PC-9 (cell line): ENCODE measurements around the gene TRPV5. TPM values are rescaled to one million over a fixed set of nuclear protein-coding genes. Genes with fewer than 3 reads are reported as not detected.

Experiments
- BruUV-seq: library from RNA; stranded (reverse); fragments of 400-500 nt; replicated peaks from 2 replicates; lab custom pipeline; 2021; lab: Mats Ljungman, UMichigan
- CTCF ChIA-PET: fragments of 300-600 bp; sonication (Branson Sonifier 250); formaldehyde crosslinking; loops from one replicate; lab custom pipeline; 2022; ENCODE audit warnings: antibody characterized with exemption; lab: Charles Lee
- POLR2A ChIA-PET: fragments of 300-600 bp; sonication (Branson Sonifier 250); formaldehyde crosslinking; loops from one replicate; lab custom pipeline; 2022; ENCODE audit warnings: antibody characterized with exemption; ENCODE audit not compliant: unreplicated experiment; lab: Charles Lee
- DNase-seq, 2 experiments: peaks; one replicate each; pipeline versions ENCODE4 v3.0.0 to v3.0.0-alpha.2; 2015 to 2022; ENCODE audit warnings: mixed read lengths in 1 of 2
- H2AFZ ChIP-seq: fragments of 200-600 bp; sonication (generic); 2 replicates; pipeline ENCODE4 v1.8.1; 2017; ENCODE audit warnings: antibody characterized with exemption
- H3F3A ChIP-seq: fragments of 200-600 bp; sonication (generic); 2 replicates; pipeline ENCODE4 v1.8.1; 2017; ENCODE audit warnings: antibody characterized with exemption, mild to moderate bottlenecking, low read depth; ENCODE audit not compliant: insufficient read depth
- H3K27ac ChIP-seq: fragments of 200-600 bp; sonication (generic); 2 replicates; pipeline ENCODE4 v1.6.1; 2016; ENCODE audit warnings: mixed run types
- H3K27me3 ChIP-seq: fragments of 200-600 bp; sonication (generic); 2 replicates; pipeline ENCODE4 v1.6.1; 2016; ENCODE audit warnings: low read depth, mixed run types; ENCODE audit not compliant: insufficient read depth
- H3K36me3 ChIP-seq: fragments of 200-600 bp; sonication (generic); 2 replicates; pipeline ENCODE4 v1.6.1; 2016; ENCODE audit warnings: low read depth, mixed run types
- H3K4me1 ChIP-seq: fragments of 200-600 bp; sonication (generic); replicated peaks from 2 replicates; pipeline ENCODE4 v1.6.1; 2016; ENCODE audit warnings: mixed run types; ENCODE audit not compliant: insufficient read depth
- H3K4me2 ChIP-seq: fragments of 200-600 bp; sonication (generic); 2 replicates; pipeline ENCODE4 v1.6.1; 2017; ENCODE audit warnings: mixed run types
- H3K4me3 ChIP-seq: fragments of 200-600 bp; sonication (generic); 2 replicates; pipeline ENCODE4 v1.6.1; 2016; ENCODE audit warnings: mixed run types
- H3K79me2 ChIP-seq: fragments of 200-600 bp; sonication (generic); 2 replicates; pipeline ENCODE4 v1.6.1; 2017; ENCODE audit warnings: low read depth, mixed run types
- H3K9me2 ChIP-seq: fragments of 200-600 bp; sonication (generic); 2 replicates; pipeline ENCODE4 v1.8.1; 2017; ENCODE audit warnings: mild to moderate bottlenecking; ENCODE audit not compliant: insufficient read depth
- H3K9me3 ChIP-seq: fragments of 200-600 bp; sonication (generic); 2 replicates; pipeline ENCODE4 v1.8.1; 2016; ENCODE audit warnings: low read depth; ENCODE audit not compliant: insufficient read depth
- H4K20me1 ChIP-seq: fragments of 200-600 bp; sonication (generic); 2 replicates; pipeline ENCODE4 v1.8.1; 2017; ENCODE audit not compliant: insufficient read depth
- CTCF ChIP-seq: fragments of 200-600 bp; sonication (generic); conservative IDR thresholded peaks from 2 replicates; pipeline ENCODE4 v1.6.1; 2017; ENCODE audit warnings: mixed run types, antibody characterized with exemption, mild to moderate bottlenecking, moderate library complexity
- EZH2 ChIP-seq: fragments of 200-600 bp; sonication (generic); IDR thresholded peaks from 2 replicates; pipeline ENCODE4 v1.8.0; 2017; ENCODE audit warnings: antibody characterized with exemption, low read depth
- intact Hi-C: fragments of 100-400 bp; cut with micrococcal nuclease; formaldehyde crosslinking; loops from one replicate; pipeline ENCODE4 v1.10.0; 2022; ENCODE audit not compliant: unreplicated experiment
- total RNA-seq: library from RNA; stranded (reverse); gene quantifications from 2 replicates; pipeline ENCODE4 v1.2.3, GENCODE V29; 2021

The TRPV5 gene
- total RNA-seq, 1 experiment from 2014 or later, result not detected

- no peak for TF ChIP-seq CTCF
- TF ChIP-seq EZH2, result no peak
- no TSS peak for BruUV-seq
- intact Hi-C loops, result no loop called here
Observed at GRCh38 chr7:142962991-142963390, 29.4 kb upstream of the TRPV5 start.

DNA sequence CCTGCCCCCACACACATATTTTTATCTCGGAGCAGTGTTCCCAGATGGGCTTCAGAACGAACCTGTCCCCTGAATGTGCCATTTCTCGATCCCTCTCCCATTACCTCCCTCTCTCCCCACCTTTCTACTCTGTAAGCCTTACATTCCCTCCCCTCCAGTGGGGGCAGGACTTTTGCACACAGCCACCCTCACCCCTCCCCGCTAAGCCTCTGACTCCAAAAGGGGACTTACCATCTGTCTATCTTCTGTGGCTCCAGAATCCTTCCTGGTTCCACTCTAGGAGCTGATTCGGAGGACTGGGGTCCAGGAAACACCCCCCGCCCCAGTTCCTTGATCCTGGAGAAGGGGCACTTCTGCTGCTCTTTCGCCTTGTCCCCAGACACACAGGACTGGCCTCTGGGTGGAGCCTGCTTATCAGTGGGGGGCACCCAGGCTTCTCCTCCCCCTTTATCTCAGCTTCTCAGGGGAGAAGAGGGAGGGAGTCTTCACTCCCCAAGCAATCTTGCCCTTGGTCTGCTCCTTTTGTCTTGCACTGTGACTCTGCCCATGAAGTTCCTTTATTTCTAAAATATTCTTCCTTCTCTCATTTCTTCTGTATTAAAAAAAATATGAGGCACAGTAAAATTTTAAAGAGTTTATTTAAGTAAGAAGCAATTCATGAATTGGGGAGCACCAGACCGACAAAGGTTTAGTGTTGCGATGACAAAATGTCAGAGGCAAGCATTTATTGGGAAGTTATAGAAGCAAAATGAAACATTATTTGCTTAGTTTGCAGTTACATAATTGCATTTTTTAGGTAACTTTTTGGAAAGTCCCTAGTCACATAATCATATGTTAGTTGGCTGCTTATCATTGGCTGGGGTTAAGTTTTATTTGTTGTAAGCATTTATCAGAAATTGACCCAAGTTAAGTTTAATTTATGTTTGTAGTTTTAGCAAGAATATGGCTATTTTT, 28.7 kb upstream of the TRPV5 start, which contains the start of gene KEL:
Gene KEL (minus strand): TSS at position 391 of the 954 bp plus-strand sequence. CDS start 157 bp downstream, at position 234.
- no peak for DNase-seq
- ChIA-PET POLR2A (no interaction called here), CTCF (interaction anchor here (0.8 kb wide), 1 partner anchor 49 kb away, joined by 3 read pairs; no protein-coding TSS in a partner anchor)
- Histone ChIP-seq H4K20me1 (no peaks in the 10 kb centered on the region), H3K4me2 (no peak within 1 kb of the TSS), H2AFZ (no peak within 1 kb of the TSS), H3K79me2 (no peaks in the 10 kb centered on the region), H3K27me3 (no peaks in the 10 kb centered on the region), H3K4me3 (no peak within 1 kb of the TSS), H3K36me3 (no peaks in the 10 kb centered on the region), H3K27ac (no peak within 1 kb of the TSS), H3K9me2 (no peaks in the 10 kb centered on the region), H3K4me1 (peaks cover 13% of the 10 kb centered on the region), H3F3A (peaks cover 15% of the 10 kb centered on the region; the same call in 1 of the 2 replicates), H3K9me3 (no peaks in the 10 kb centered on the region)
- intact Hi-C loops, result loop anchor here (1.0 kb wide), 1 partner anchor 108 kb away; no protein-coding TSS in a partner anchor
- no TSS peak for BruUV-seq
- no peak for TF ChIP-seq CTCF
- no peak for TF ChIP-seq EZH2

More at GRCh38 chr7:142962991-142963390, 29.4 kb upstream of the TRPV5 start:
- H3K36me3 ChIP-seq, result no peaks in the 10 kb centered on the region
- H3K9me3 ChIP-seq, result no peaks in the 10 kb centered on the region
- H3K4me1 ChIP-seq, result peaks cover 6% of the 10 kb centered on the region
- no peak overlapping the region for H3K27ac ChIP-seq
- DNase-seq, result no peak
- H3K4me3 ChIP-seq, result no peak overlapping the region
- no peaks in the 10 kb centered on the region for H3K9me2 ChIP-seq
- H3K4me2 ChIP-seq, result no peak overlapping the region
- H3F3A ChIP-seq, result peaks cover 7% of the 10 kb centered on the region; the same call in 1 of the 2 replicates
- ChIA-PET CTCF (no interaction called here), POLR2A (no interaction called here)
- no peaks in the 10 kb centered on the region for H3K79me2 ChIP-seq
- H4K20me1 ChIP-seq, result no peaks in the 10 kb centered on the region
- H2AFZ ChIP-seq, result no peak overlapping the region
- no peaks in the 10 kb centered on the region for H3K27me3 ChIP-seq

- CTCF ChIA-PET, result interaction anchor here (0.6 to 1.2 kb wide), 5 partner anchors 48 to 178 kb away, joined by 3 to 14 read pairs (median 4); no protein-coding TSS in a partner anchor
- no peak overlapping the region for H3K27ac ChIP-seq
- POLR2A ChIA-PET, result no interaction called here
- no peak overlapping the region for H3K4me2 ChIP-seq
- no peak for DNase-seq
- no peaks in the 10 kb centered on the region for H4K20me1 ChIP-seq
- H3K79me2 ChIP-seq, result no peaks in the 10 kb centered on the region
- no peaks in the 10 kb centered on the region for H3K27me3 ChIP-seq
- peaks cover 20% of the 10 kb centered on the region for H3K4me1 ChIP-seq
- no peaks in the 10 kb centered on the region for H3K9me3 ChIP-seq
- H3K36me3 ChIP-seq, result no peaks in the 10 kb centered on the region
- no TSS peak for BruUV-seq
- intact Hi-C loops, result loop anchor here (1.0 kb wide), 1 partner anchor 107 kb away; no protein-coding TSS in a partner anchor
- peaks cover 21% of the 10 kb centered on the region; the same call in 1 of the 2 replicates for H3F3A ChIP-seq
- no peak overlapping the region for H2AFZ ChIP-seq
- H3K4me3 ChIP-seq, result no peak overlapping the region
- H3K9me2 ChIP-seq, result no peaks in the 10 kb centered on the region
- TF ChIP-seq EZH2, result no peak
Observed at GRCh38 chr7:142961595-142961972, 28.0 kb upstream of the TRPV5 start.
